Measurements from ENCODE around the gene IL7R. TPM values are rescaled to one million over a fixed set of nuclear protein-coding genes. Genes with fewer than 3 reads are reported as not detected.
"Not testable (repeated sequence)": the region's sequence is repeated elsewhere in the genome, so short reads cannot be mapped to it uniquely, and the experiment has no call there.

The IL7R gene
- total and polyA plus RNA-seq, 2 of the 4 experiments (the other 2 are of a cell fraction), result 40.7 to 71.7 TPM

DNA sequence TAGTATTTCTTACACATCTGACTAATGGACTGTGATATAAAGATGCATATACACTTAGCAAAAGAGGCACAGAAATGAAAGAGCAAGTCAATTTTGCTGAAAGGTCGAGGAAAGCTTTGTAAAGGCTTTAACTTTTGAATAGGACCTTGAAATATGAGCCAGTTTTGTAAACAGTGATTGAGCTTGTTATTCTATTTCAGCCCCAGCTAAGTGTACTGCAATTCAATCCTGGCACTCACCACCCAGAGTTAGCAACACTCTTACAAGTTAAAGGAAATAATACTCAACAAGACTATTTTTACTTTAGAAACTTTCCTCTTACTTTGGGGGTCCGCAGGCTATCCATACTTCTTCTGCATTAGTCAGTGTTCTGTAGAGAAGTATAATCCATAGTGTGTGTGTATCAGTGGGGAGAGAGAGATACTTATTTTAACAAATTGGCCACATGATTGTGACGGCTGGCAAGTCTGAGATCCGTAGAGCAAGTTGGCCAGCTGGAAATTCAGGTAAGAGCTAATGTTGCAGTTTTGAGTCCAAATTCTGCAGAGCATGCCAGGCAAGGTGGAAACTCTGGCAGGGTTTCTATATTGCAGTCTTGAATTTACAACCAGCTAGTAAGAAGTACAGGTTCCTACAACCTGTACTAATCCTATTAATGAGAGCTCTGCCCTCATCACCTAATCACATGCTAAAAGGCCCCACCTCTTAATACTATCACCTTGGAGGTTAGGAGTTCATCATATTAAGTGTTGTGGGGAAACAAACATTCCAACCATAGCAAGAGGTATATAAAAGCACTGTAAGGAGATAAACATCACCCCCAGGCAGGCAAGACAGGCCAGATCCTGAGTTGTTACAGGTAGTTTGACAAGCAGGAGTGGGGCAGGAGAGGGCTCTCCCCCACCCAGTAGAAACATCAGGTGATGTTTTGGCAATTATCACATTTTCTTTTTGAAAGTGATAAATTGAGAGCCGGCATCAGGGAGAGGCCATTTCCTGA is 33.6 kb downstream of the IL7R start (continued):
- TF ChIP-seq, protein P1, sequence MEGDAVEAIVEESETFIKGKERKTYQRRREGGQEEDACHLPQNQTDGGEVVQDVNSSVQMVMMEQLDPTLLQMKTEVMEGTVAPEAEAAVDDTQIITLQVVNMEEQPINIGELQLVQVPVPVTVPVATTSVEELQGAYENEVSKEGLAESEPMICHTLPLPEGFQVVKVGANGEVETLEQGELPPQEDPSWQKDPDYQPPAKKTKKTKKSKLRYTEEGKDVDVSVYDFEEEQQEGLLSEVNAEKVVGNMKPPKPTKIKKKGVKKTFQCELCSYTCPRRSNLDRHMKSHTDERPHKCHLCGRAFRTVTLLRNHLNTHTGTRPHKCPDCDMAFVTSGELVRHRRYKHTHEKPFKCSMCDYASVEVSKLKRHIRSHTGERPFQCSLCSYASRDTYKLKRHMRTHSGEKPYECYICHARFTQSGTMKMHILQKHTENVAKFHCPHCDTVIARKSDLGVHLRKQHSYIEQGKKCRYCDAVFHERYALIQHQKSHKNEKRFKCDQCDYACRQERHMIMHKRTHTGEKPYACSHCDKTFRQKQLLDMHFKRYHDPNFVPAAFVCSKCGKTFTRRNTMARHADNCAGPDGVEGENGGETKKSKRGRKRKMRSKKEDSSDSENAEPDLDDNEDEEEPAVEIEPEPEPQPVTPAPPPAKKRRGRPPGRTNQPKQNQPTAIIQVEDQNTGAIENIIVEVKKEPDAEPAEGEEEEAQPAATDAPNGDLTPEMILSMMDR (conservative IDR thresholded peaks at IDR 0.05; ENCODE audit: low read depth, low read length), result no peak
- no peak for TF ChIP-seq RAD21 (IDR thresholded peaks at IDR 0.05; ENCODE audit: low read length)
- no peak for TF ChIP-seq CHD1 (IDR thresholded peaks at IDR 0.05; ENCODE audit: low read depth, low read length)

DNA sequence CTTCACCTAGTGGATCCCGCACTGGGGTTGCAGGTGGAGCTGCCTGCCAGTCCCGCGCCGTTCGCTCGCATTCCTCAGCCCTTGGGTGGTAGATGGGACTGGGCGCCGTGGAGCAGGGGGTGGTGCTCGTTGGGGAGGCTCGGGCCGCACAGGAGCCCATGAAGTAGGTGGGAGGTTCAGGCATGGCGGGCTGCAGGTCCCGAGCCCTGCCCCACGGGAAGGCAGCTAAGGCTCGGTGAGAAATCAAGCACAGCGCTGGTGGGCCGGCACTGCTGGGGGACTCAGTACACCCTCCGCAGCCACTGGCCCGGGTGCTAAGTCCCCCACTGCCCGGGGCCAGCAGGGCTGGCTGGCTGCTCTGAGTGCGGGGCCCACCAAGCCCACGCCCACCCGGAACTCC is 36.1 kb downstream of the IL7R start:
- dilution Hi-C loops (cut with HindIII; ENCODE audit: low sequenced_read_pairs, unreplicated experiment); H3K18ac ChIP-seq (ENCODE audit: low read depth, low read length); H3K27me3 ChIP-seq (ENCODE audit: control insufficient read depth, insufficient read depth, low read length); in situ Hi-C loops (cut with MboI; ENCODE audit: low sequenced_read_pairs); BruUV-seq (replicated peaks); H3K4ac ChIP-seq (ENCODE audit: low read depth, low read length); H3K4me3 ChIP-seq (ENCODE audit: insufficient read depth, low read depth, low read length); H3K9me3 ChIP-seq (ENCODE audit: control insufficient read depth, insufficient read depth, low read length); DNase-seq; intact Hi-C loops (cut with micrococcal nuclease); H3K4me1 ChIP-seq (ENCODE audit: control insufficient read depth, insufficient read depth, low read length); H3K9ac ChIP-seq (ENCODE audit: low read depth, low read length); H4K91ac ChIP-seq (ENCODE audit: insufficient read depth, low read depth, low read length); H2AK5ac ChIP-seq (ENCODE audit: low read depth, low read length); H3K79me1 ChIP-seq (ENCODE audit: low read depth in 1 of 2, low read length in 2 of 2); H2BK20ac ChIP-seq (ENCODE audit: low read depth, low read length); H4K20me1 ChIP-seq (ENCODE audit: insufficient read depth, low read length); H3K36me3 ChIP-seq (ENCODE audit: control insufficient read depth, insufficient read depth, low read length); H2BK5ac ChIP-seq (ENCODE audit: low read depth, low read length, poor library complexity, severe bottlenecking); H2AK9ac ChIP-seq (replicated peaks; ENCODE audit: low read depth, low read length, poor library complexity); H2BK15ac ChIP-seq (ENCODE audit: low read depth, low read length); H3K4me2 ChIP-seq (ENCODE audit: low read depth, low read length); H2BK120ac ChIP-seq (ENCODE audit: low read depth, low read length); H3K56ac ChIP-seq (ENCODE audit: extremely low read depth, insufficient read depth, low read length); H3K27ac ChIP-seq (ENCODE audit: insufficient read depth, low read length); H4K8ac ChIP-seq (ENCODE audit: low read depth in 2 of 2, low read length in 2 of 2); H4K5ac ChIP-seq (ENCODE audit: low read depth, low read length); CTCF ChIA-PET; H3K9me1 ChIP-seq (ENCODE audit: insufficient read depth, low read length); ATAC-seq (ENCODE audit: low read depth); H3K23ac ChIP-seq (ENCODE audit: low read depth, low read length); POLR2A ChIA-PET (ENCODE audit: unreplicated experiment); H3K14ac ChIP-seq (replicated peaks; ENCODE audit: low read depth, low read length); H2AFZ ChIP-seq (replicated peaks; ENCODE audit: low read length, poor library complexity): not testable (repeated sequence)
- 95% methylated on average over 10 of the region's 23 CpGs; no CpG with 5 or more reads in 1 of the 2 experiments for WGBS, 2 experiments (ENCODE audit: extremely low coverage in 2 of 2, insufficient read length in 1 of 2)
